SK-N-SH (cell line): ENCODE measurements around the gene CCDC91. TPM values are rescaled to one million over a fixed set of nuclear protein-coding genes. Genes with fewer than 3 reads are reported as not detected.

Experiments used
- CTCF ChIA-PET: fragments of 300-600, 350-600 bp; formaldehyde crosslinking; extraction: SDS; loops from one replicate; lab custom pipeline; 2021; lab: Yijun Ruan, JAX
- POLR2A ChIA-PET: fragments of 350-600 bp; sonication (Branson Sonifier 250); formaldehyde crosslinking; extraction: SDS; loops from one replicate; lab custom pipeline; 2020; ENCODE audit warnings: antibody characterized with exemption, inconsistent platforms; lab: Yijun Ruan, JAX
- DNase-seq: peaks from one replicate; pipeline ENCODE4 v3.0.0; 2012
- H2AFZ ChIP-seq: fragments of 200-600 bp; sonication (generic); 2 replicates; pipeline ENCODE4 v1.8.1; 2016; ENCODE audit warnings: antibody characterized with exemption, mild to moderate bottlenecking, low read depth
- H3F3A ChIP-seq: fragments of 200-600 bp; sonication (generic); replicated peaks from 2 replicates; pipeline ENCODE3; 2016; ENCODE audit warnings: antibody characterized with exemption, mild to moderate bottlenecking; ENCODE audit not compliant: insufficient read depth
- H3K27ac ChIP-seq, 2 experiments: fragments of 200-500 bp in 1 of 2; fragments of 200-600 bp in 1 of 2; sonication (Bioruptor generic) in 1 of 2; sonication (generic), shearing (Covaris generic) in 1 of 2; 2 replicates each; pipeline versions ENCODE4 v1.5.1 to v1.6.1; 2014 to 2016; ENCODE audit warnings: low read depth in 2 of 2, inconsistent platforms in 1 of 2, low read length in 1 of 2, mild to moderate bottlenecking in 1 of 2, mixed read lengths in 1 of 2
- H3K27me3 ChIP-seq: fragments of 200-600 bp; sonication (generic), shearing (Covaris generic); 2 replicates; pipeline ENCODE4 v1.6.1; 2016; ENCODE audit warnings: mixed run types; ENCODE audit not compliant: insufficient read depth
- H3K36me3 ChIP-seq, 2 experiments: fragments of 200-500 bp in 1 of 2; fragments of 200-600 bp in 1 of 2; sonication (Bioruptor generic) in 1 of 2; sonication (generic) in 1 of 2; replicated peaks in 1 of 2; 2 replicates each; pipeline versions ENCODE3 to v1.5.1; 2014 to 2016; ENCODE audit warnings: low read length in 1 of 2, mild to moderate bottlenecking in 1 of 2; ENCODE audit not compliant: insufficient read depth in 2 of 2, control insufficient read depth in 1 of 2
- H3K4me1 ChIP-seq, 2 experiments: fragments of 200-500 bp in 1 of 2; fragments of 200-600 bp in 1 of 2; sonication (Bioruptor generic) in 1 of 2; sonication (generic), shearing (Covaris generic) in 1 of 2; 2 replicates each; pipeline versions ENCODE4 v1.5.1 to v1.6.1; 2014 to 2016; ENCODE audit warnings: low read depth in 1 of 2, low read length in 1 of 2, mixed run types in 1 of 2; ENCODE audit not compliant: insufficient read depth in 2 of 2, control insufficient read depth in 1 of 2
- H3K4me2 ChIP-seq: fragments of 200-600 bp; sonication (generic), shearing (Covaris generic); 2 replicates; pipeline ENCODE4 v1.6.1; 2017; ENCODE audit warnings: mixed run types
- H3K4me3 ChIP-seq, 2 experiments: fragments of 200-500 bp in 1 of 2; fragments of 200-600 bp in 1 of 2; sonication (Bioruptor generic) in 1 of 2; sonication (generic), shearing (Covaris generic) in 1 of 2; 2 replicates each; pipeline versions ENCODE4 v1.5.1 to v1.8.1; 2014 to 2016; ENCODE audit warnings: low read depth in 2 of 2, inconsistent platforms in 1 of 2, low read length in 1 of 2, mild to moderate bottlenecking in 1 of 2, mixed read lengths in 1 of 2, moderate library complexity in 1 of 2
- H3K79me2 ChIP-seq: fragments of 200-600 bp; sonication (generic); 2 replicates; pipeline ENCODE4 v1.8.1; 2017; ENCODE audit warnings: mild to moderate bottlenecking; ENCODE audit not compliant: insufficient read depth
- H3K9ac ChIP-seq: fragments of 200-600 bp; sonication (generic); 2 replicates; pipeline ENCODE4 v1.6.1; 2017; ENCODE audit warnings: mixed run types
- H3K9me2 ChIP-seq: fragments of 200-600 bp; sonication (generic); 2 replicates; pipeline ENCODE4 v1.6.1; 2017; ENCODE audit warnings: mixed run types
- H3K9me3 ChIP-seq: fragments of 200-600 bp; sonication (generic); 2 replicates; pipeline ENCODE4 v1.6.1; 2017; ENCODE audit warnings: mixed run types, mild to moderate bottlenecking, moderate library complexity
- H4K20me1 ChIP-seq: fragments of 200-600 bp; sonication (generic); 2 replicates; pipeline ENCODE4 v1.6.1; 2017; ENCODE audit warnings: mild to moderate bottlenecking, mixed run types; ENCODE audit not compliant: insufficient read depth
- CTCF ChIP-seq: fragments of 200-600 bp; sonication (generic); IDR thresholded peaks from 2 replicates; pipeline ENCODE4 v1.6.1; 2017; ENCODE audit warnings: antibody characterized with exemption, mild to moderate bottlenecking, moderate library complexity
- ELF1 ChIP-seq: IDR thresholded peaks from 2 replicates; pipeline ENCODE4 v1.4.0; 2012
- EZH2phosphoT487 ChIP-seq: fragments of 200-600 bp; sonication (generic); IDR thresholded peaks from 2 replicates; pipeline ENCODE4 v1.6.1; 2017; ENCODE audit warnings: low read depth, mixed run types, mild to moderate bottlenecking, antibody characterized with exemption, moderate library complexity, borderline replicate concordance
- FOSL2 ChIP-seq: IDR thresholded peaks from 2 replicates; pipeline ENCODE4 v1.4.0; 2012; ENCODE audit warnings: low read depth, mild to moderate bottlenecking, moderate library complexity, borderline replicate concordance
- FOXM1 ChIP-seq: IDR thresholded peaks from 2 replicates; pipeline ENCODE4 v1.4.0; 2012; ENCODE audit warnings: low read depth, mild to moderate bottlenecking
- IRF3 ChIP-seq: fragments of 150-350 bp; IDR thresholded peaks from 2 replicates; pipeline ENCODE4 v1.6.1; 2016; ENCODE audit warnings: mild to moderate bottlenecking, low read depth, low read length
- JUND ChIP-seq: IDR thresholded peaks from 2 replicates; pipeline ENCODE4 v1.4.0; 2012
- MAX ChIP-seq: IDR thresholded peaks from 2 replicates; pipeline ENCODE4 v1.4.0; 2012; ENCODE audit warnings: low read depth
- MEF2A ChIP-seq: IDR thresholded peaks from 2 replicates; pipeline ENCODE4 v1.4.0; 2012; ENCODE audit warnings: low read depth, borderline replicate concordance
- MXI1 ChIP-seq: IDR thresholded peaks from 2 replicates; pipeline ENCODE4 v1.6.1; 2012; ENCODE audit warnings: mild to moderate bottlenecking, low read depth, low read length, improper control_type of control experiment
- NRF1 ChIP-seq: IDR thresholded peaks from 2 replicates; pipeline ENCODE4 v1.6.1; 2012; ENCODE audit warnings: low read depth, mild to moderate bottlenecking, low read length
- RCOR1 ChIP-seq: fragments of 150-350 bp; IDR thresholded peaks from 2 replicates; pipeline ENCODE4 v1.6.1; 2017; ENCODE audit warnings: antibody characterized with exemption, low read length
- REST ChIP-seq: IDR thresholded peaks from 2 replicates; pipeline ENCODE4 v1.6.1; 2012; ENCODE audit warnings: mild to moderate bottlenecking, low read depth, low read length, moderate library complexity
- SMC3 ChIP-seq: IDR thresholded peaks from 2 replicates; pipeline ENCODE4 v1.6.1; 2012; ENCODE audit warnings: low read depth, low read length, improper control_type of control experiment
- TAF1 ChIP-seq: IDR thresholded peaks from 2 replicates; pipeline ENCODE4 v1.6.1; 2012; ENCODE audit warnings: low read depth, mild to moderate bottlenecking, low read length, moderate library complexity, borderline replicate concordance
- TEAD4 ChIP-seq: IDR thresholded peaks from 2 replicates; pipeline ENCODE4 v1.4.0; 2012; ENCODE audit warnings: mild to moderate bottlenecking, borderline replicate concordance; ENCODE audit not compliant: insufficient read depth
- YY1 ChIP-seq: IDR thresholded peaks from 2 replicates; pipeline ENCODE4 v1.4.0; 2012; ENCODE audit warnings: low read depth, mild to moderate bottlenecking
- ZBTB33 ChIP-seq: IDR thresholded peaks from 2 replicates; pipeline ENCODE4 v1.4.0; 2012; ENCODE audit warnings: low read depth, borderline replicate concordance
- WGBS: methylation state at CpG from one replicate; pipeline ENCODE4 v1.1.6; 2017; ENCODE audit warnings: low lambda C conversion rate; 5-methylcytosine and 5-hydroxymethylcytosine counted together
- polyA plus RNA-seq, 3 experiments: library from polyadenylated mRNA; depleted of rRNA; stranded (reverse); fragments of >200 nt; gene quantifications; 2 replicates each; pipeline ENCODE4 v1.2.3, GENCODE V29; 2012

Gene CCDC91
- polyA plus RNA-seq, 1 of the 3 experiments (the other 2 are of a cell fraction): 13.0 TPM

- H2AFZ ChIP-seq: no peak overlapping the region
- H3F3A ChIP-seq: peaks cover 4% of the 10 kb centered on the region
- H3K27ac ChIP-seq: no peak overlapping the region
- H3K79me2 ChIP-seq: no peaks in the 10 kb centered on the region
- no peaks in the 10 kb centered on the region for H3K9me2 ChIP-seq
- H4K20me1 ChIP-seq: no peaks in the 10 kb centered on the region
- H3K36me3 ChIP-seq: peaks cover 7 to 8% of the 10 kb centered on the region in 2 experiments
- ChIA-PET POLR2A (interaction anchor here (0.6 kb wide), 1 partner anchor 166 kb away, joined by 3 read pairs; no protein-coding TSS in a partner anchor), CTCF (no interaction called here)
- H3K9ac ChIP-seq: no peak overlapping the region
- H3K4me2 ChIP-seq: no peak overlapping the region
- DNase-seq: no peak
- no peaks in the 10 kb centered on the region for H3K27me3 ChIP-seq
- no peaks in the 10 kb centered on the region; a peak in 1 of 4 replicates for H3K4me1 ChIP-seq
- TF ChIP-seq MXI1 (no peak), CTCF (no peak), YY1 (no peak), ELF1 (no peak), FOXM1 (no peak), MEF2A (no peak), TEAD4 (no peak), IRF3 (no peak), SMC3 (no peak), EZH2phosphoT487 (no peak), ZBTB33 (no peak), REST (no peak), MAX (no peak), FOSL2 (no peak), TAF1 (no peak), JUND (no peak), RCOR1 (no peak), NRF1 (no peak)
- 70% methylated on average over 2 of the region's 2 CpGs for WGBS
- no peaks in the 10 kb centered on the region for H3K9me3 ChIP-seq
- no peak overlapping the region for H3K4me3 ChIP-seq
Observed at GRCh38 chr12:28360253-28360652, 170.0 kb downstream of the CCDC91 start.
